A673 (cell line): ENCODE data around the gene BAIAP2L2. TPM values are rescaled to one million over a fixed set of nuclear protein-coding genes. Genes with fewer than 3 reads are reported as not detected.
A peak's percentile ranks its signal among the peaks of the same experiment; 100 is the strongest.
"Not testable (repeated sequence)": the region's sequence is repeated elsewhere in the genome, so short reads cannot be mapped to it uniquely, and the experiment has no call there.

Experiments used
- BruUV-seq: library from RNA; stranded (reverse); fragments of 400-500 nt; replicated peaks from 2 replicates; lab custom pipeline; 2021; lab: Mats Ljungman, UMichigan
- CTCF ChIA-PET: fragments of 300-600 bp; sonication (Branson Sonifier 250); formaldehyde crosslinking; loops from one replicate; lab custom pipeline; 2022; ENCODE audit warnings: antibody characterized with exemption; lab: Charles Lee
- POLR2A ChIA-PET: fragments of 300-600 bp; sonication (Branson Sonifier 250); formaldehyde crosslinking; loops from one replicate; lab custom pipeline; 2022; ENCODE audit warnings: antibody characterized with exemption; ENCODE audit not compliant: low non-redundant PET; lab: Charles Lee
- DNase-seq: peaks from one replicate; pipeline ENCODE4 v3.0.0-alpha.2; 2015; ENCODE audit warnings: low spot score
- H3K27ac ChIP-seq: fragments of 200-600 bp; sonication (generic); 2 replicates; pipeline ENCODE4 v1.5.1; 2016; ENCODE audit warnings: mixed run types, low read depth, mild to moderate bottlenecking, mixed read lengths, antibody characterized with exemption, low read length; ENCODE audit not compliant: poor library complexity, severe bottlenecking
- H3K27me3 ChIP-seq: fragments of 200-600 bp; sonication (generic); replicated peaks from 2 replicates; pipeline ENCODE4 v1.6.1; 2017; ENCODE audit warnings: mixed run types, low read depth, mild to moderate bottlenecking, mixed read lengths, antibody characterized with exemption, low read length; ENCODE audit not compliant: insufficient read depth, poor library complexity
- H3K36me3 ChIP-seq: fragments of 200-600 bp; sonication (generic); 2 replicates; pipeline ENCODE4 v1.6.1; 2016; ENCODE audit warnings: mixed run types, mild to moderate bottlenecking, mixed read lengths, antibody characterized with exemption, low read length; ENCODE audit not compliant: insufficient read depth, poor library complexity, severe bottlenecking
- H3K4me1 ChIP-seq: fragments of 200-600 bp; sonication (generic); 2 replicates; pipeline ENCODE4 v1.6.1; 2017; ENCODE audit warnings: mixed run types, mild to moderate bottlenecking, mixed read lengths, antibody characterized with exemption, low read length; ENCODE audit not compliant: insufficient read depth, poor library complexity, severe bottlenecking
- H3K4me3 ChIP-seq: fragments of 200-600 bp; sonication (generic); 2 replicates; pipeline ENCODE4 v1.5.1; 2016; ENCODE audit warnings: low read depth, mixed run types, mild to moderate bottlenecking, mixed read lengths, low read length; ENCODE audit not compliant: poor library complexity, severe bottlenecking
- H3K9me3 ChIP-seq: fragments of 200-600 bp; sonication (generic); 2 replicates; pipeline ENCODE4 v1.6.1; 2016; ENCODE audit warnings: mixed run types, low read depth, mild to moderate bottlenecking, mixed read lengths, antibody characterized with exemption, low read length; ENCODE audit not compliant: poor library complexity, severe bottlenecking
- EZH2 ChIP-seq: fragments of 200-600 bp; sonication (generic); IDR thresholded peaks from 2 replicates; pipeline ENCODE4 v1.6.1; 2017; ENCODE audit warnings: borderline replicate concordance, low read depth, mild to moderate bottlenecking, mixed read lengths, antibody characterized with exemption, low read length; ENCODE audit not compliant: poor library complexity, severe bottlenecking
- intact Hi-C: fragments of 100-400 bp; cut with micrococcal nuclease; formaldehyde crosslinking; loops from one replicate; pipeline ENCODE4 v1.10.0; 2022; ENCODE audit not compliant: unreplicated experiment
- total RNA-seq: library from RNA; stranded (reverse); gene quantifications from 2 replicates; pipeline ENCODE4 v1.2.3, GENCODE V29; 2021
- TF ChIP-seq, protein P1 (sequence below): fragments of 300-800, 200-600 bp; sonication (generic); conservative IDR thresholded peaks from 2 replicates; pipeline ENCODE4 v1.5.1; 2017; ENCODE audit warnings: low read depth, mild to moderate bottlenecking, antibody characterized with exemption, low read length, moderate library complexity, mixed read lengths

BAIAP2L2 gene
- total RNA-seq, 1 experiment from 2014 or later, result 2.5 TPM

DNA sequence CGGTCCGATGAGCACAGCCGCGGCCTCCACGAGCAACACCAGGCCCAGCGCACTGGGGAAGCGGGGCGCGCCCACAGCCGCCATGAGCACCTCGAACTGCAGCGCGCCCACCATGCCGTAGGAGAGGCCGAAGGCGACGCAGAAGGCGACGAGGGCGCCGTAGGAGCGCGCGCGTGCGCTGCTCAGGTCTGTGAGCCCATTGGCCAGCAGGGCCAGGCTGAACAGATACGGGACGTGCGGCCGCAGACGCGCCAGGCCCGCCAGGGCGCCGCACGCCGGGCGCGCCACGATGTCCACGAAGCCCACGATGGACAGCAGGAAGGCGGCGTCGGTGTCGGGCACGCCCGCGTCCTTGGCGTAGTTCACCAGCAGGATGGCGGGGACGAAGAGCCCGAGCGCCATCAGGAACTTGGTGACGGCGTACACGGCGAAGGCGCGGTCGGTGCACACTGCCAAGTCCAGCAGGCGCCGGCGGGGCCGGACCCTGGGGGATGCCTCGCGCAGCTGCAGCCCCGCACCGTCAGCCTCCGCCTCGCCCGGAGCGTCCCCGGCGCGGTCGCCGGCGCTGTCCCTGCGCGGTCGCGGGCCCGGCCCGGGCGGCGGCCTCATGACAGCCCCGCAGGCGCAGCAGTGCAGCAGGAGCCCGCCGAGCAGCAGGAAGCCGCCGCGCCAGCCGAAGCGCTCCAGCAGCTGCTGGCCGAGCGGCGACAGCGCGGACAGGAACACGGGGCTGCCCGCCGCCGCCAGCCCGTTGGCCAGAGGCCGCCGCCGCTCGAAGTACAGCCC, 29.4 kb downstream of the BAIAP2L2 start:
- Histone ChIP-seq H3K27me3 (peaks cover 18% of the 10 kb centered on the region), H3K27ac (no peak overlapping the region), H3K36me3 (no peaks in the 10 kb centered on the region), H3K4me1 (peaks cover 12% of the 10 kb centered on the region), H3K9me3 (no peaks in the 10 kb centered on the region), H3K4me3 (peak overlapping the region; percentile 36)
- ChIA-PET CTCF (no interaction called here), POLR2A (no interaction called here)
- TF ChIP-seq, protein P1, sequence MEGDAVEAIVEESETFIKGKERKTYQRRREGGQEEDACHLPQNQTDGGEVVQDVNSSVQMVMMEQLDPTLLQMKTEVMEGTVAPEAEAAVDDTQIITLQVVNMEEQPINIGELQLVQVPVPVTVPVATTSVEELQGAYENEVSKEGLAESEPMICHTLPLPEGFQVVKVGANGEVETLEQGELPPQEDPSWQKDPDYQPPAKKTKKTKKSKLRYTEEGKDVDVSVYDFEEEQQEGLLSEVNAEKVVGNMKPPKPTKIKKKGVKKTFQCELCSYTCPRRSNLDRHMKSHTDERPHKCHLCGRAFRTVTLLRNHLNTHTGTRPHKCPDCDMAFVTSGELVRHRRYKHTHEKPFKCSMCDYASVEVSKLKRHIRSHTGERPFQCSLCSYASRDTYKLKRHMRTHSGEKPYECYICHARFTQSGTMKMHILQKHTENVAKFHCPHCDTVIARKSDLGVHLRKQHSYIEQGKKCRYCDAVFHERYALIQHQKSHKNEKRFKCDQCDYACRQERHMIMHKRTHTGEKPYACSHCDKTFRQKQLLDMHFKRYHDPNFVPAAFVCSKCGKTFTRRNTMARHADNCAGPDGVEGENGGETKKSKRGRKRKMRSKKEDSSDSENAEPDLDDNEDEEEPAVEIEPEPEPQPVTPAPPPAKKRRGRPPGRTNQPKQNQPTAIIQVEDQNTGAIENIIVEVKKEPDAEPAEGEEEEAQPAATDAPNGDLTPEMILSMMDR, result no peak
- no peak for TF ChIP-seq EZH2
- no TSS peak for BruUV-seq
- intact Hi-C loops, result no loop called here
- DNase-seq, result peak; percentile 37

DNA sequence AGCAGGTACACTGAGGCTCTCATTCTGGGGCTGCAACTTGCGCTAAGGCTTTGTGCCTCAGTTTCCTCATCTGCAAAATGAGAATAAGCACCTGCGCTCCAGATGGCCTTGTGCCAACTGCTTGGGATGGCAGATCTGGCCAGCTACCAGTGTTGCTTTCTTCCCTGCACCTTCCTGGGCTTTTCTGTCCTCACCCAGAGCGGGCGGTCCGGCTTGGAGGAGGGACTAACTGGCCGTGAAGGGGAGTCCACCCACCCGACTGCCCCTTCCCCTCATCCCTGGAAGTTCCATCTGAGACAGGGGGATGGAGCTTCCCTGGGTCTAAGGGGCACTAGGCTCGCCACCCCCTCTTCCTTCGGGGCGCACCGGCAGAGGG, 30.0 kb downstream of the BAIAP2L2 start:
- H3K27ac ChIP-seq, result no peak overlapping the region
- H3K36me3 ChIP-seq, result no peaks in the 10 kb centered on the region
- POLR2A ChIA-PET, result no interaction called here
- intact Hi-C loops, result no loop called here
- peaks cover 12% of the 10 kb centered on the region for H3K4me1 ChIP-seq
- H3K27me3 ChIP-seq, result peaks cover 18% of the 10 kb centered on the region
- no peak for DNase-seq
- CTCF ChIA-PET, result no interaction called here
- H3K4me3 ChIP-seq, result no peak overlapping the region
- no peaks in the 10 kb centered on the region for H3K9me3 ChIP-seq
- BruUV-seq, result no TSS peak
- TF ChIP-seq EZH2, result peak; percentile 7
- TF ChIP-seq, protein P1, result no peak

DNA sequence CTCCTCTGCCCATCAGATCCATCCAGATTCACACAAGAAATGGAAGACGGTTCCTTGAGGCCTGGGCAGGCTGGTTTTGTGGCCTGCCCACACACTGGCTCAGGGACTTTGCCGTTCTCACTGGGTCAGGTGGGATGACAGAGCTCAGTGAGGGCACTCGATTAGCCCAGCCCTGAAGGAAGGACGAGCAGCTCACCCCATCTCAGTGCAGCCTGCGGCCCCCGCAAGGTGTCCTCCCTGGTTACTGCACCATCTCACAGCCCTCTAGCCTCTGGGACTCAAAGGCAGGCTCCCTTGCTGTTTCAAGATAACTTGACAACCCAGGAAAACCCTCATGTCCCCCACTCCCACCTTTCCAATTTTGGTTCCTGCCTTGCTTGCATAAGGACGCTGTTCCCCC, 30.7 kb downstream of the BAIAP2L2 start:
- no TSS peak for BruUV-seq
- TF ChIP-seq, protein P1, result no peak
- TF ChIP-seq EZH2, result no peak
- H3K4me1 ChIP-seq, result peaks cover 12% of the 10 kb centered on the region
- no peak overlapping the region for H3K27ac ChIP-seq
- CTCF ChIA-PET, result no interaction called here
- no peaks in the 10 kb centered on the region for H3K9me3 ChIP-seq
- intact Hi-C loops, result no loop called here
- POLR2A ChIA-PET, result no interaction called here
- DNase-seq, result no peak
- H3K27me3 ChIP-seq, result peaks cover 18% of the 10 kb centered on the region
- H3K4me3 ChIP-seq, result no peak overlapping the region
- no peaks in the 10 kb centered on the region for H3K36me3 ChIP-seq

DNA sequence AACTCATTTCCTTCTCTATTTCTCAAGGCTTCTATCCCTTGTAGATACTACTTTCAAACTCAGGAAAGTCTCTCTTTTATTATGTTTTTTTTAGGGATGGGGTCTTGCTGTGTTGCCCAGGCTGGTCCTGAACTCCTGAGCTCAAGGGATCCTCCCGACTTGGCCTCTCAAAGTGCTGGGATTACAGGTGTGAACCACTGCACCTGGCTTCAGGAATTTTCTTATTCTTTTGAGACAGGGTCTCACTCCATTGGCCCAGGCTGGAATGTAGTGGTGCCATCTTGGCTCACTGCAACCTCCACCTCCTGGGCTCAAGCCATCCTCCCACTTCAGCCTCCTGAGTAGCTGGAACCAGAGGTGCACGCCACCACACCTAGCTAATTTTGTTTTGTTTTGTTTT, 31.3 kb downstream of the BAIAP2L2 start:
- H3K9me3 ChIP-seq, CTCF ChIA-PET, BruUV-seq, H3K36me3 ChIP-seq, H3K4me3 ChIP-seq, intact Hi-C loops, POLR2A ChIA-PET, H3K27ac ChIP-seq, DNase-seq: not testable (repeated sequence)
- peaks cover 18% of the 10 kb centered on the region for H3K27me3 ChIP-seq
- peaks cover 12% of the 10 kb centered on the region for H3K4me1 ChIP-seq
